ENCODE measurements around the gene KRTAP10-7.

- TF ChIP-seq EP300 (IDR thresholded peaks at IDR 0.05) (no peak), CTCF (IDR thresholded peaks at IDR 0.05) (no peak), POLR2A (IDR thresholded peaks at IDR 0.05) (no peak), POLR2AphosphoS5 (IDR thresholded peaks at IDR 0.05) (no peak)
Measured at GRCh38 chr21:44632067-44632466, 31.7 kb downstream of the KRTAP10-7 start.
